HG03066 (cell line): Measurements from ENCODE around the gene GATC.
A peak's percentile ranks its signal among the peaks of the same experiment; 100 is the strongest.

ENCODE experiments used
- ATAC-seq: cut with Tn5 transposase; IDR thresholded peaks from one replicate; pipeline ENCODE4 v1.9.1; 2021; ENCODE audit warnings: low read depth; ENCODE audit not compliant: unreplicated experiment

Gene GATC

GRCh38 chr12:120445911-120446843 lies at the start of gene GATC, which contains the start of gene TRIAP1:
Gene GATC (plus strand): TSS chr12:120446444. CDS start chr12:120446481, 37 bp downstream.
Gene TRIAP1 (minus strand): TSS chr12:120446384. CDS start chr12:120446372, 12 bp downstream.
- peak; percentile 86 for ATAC-seq

GRCh38 chr12:120397824-120398540 lies 48.3 kb upstream of the GATC start:
- ATAC-seq, result no peak

GRCh38 chr12:120399531-120399930 lies 46.7 kb upstream of the GATC start:
- no peak for ATAC-seq

GRCh38 chr12:120402217-120402616 lies 44.0 kb upstream of the GATC start:
- ATAC-seq, result no peak

- ATAC-seq, result no peak
Measured at GRCh38 chr12:120403869-120404268, 42.4 kb upstream of the GATC start.

- ATAC-seq, result no peak
Measured at GRCh38 chr12:120404271-120404670, 42.0 kb upstream of the GATC start.

- ATAC-seq, result no peak
Measured at GRCh38 chr12:120406069-120406468, 40.2 kb upstream of the GATC start.

- no peak for ATAC-seq
Measured at GRCh38 chr12:120406553-120406952, 39.7 kb upstream of the GATC start.

GRCh38 chr12:120408771-120409170 lies 37.5 kb upstream of the GATC start:
- no peak for ATAC-seq

GRCh38 chr12:120412421-120412820 lies 33.8 kb upstream of the GATC start:
- no peak for ATAC-seq

- ATAC-seq, result no peak
Measured at GRCh38 chr12:120413901-120414695, 32.1 kb upstream of the GATC start.

- ATAC-seq, result no peak
Measured at GRCh38 chr12:120416490-120417216, 29.6 kb upstream of the GATC start.

GRCh38 chr12:120417917-120418580 lies 28.2 kb upstream of the GATC start:
- no peak for ATAC-seq

GRCh38 chr12:120421701-120422100 lies 24.5 kb upstream of the GATC start:
- ATAC-seq, result no peak

- no peak for ATAC-seq
Measured at GRCh38 chr12:120422892-120423456, 23.3 kb upstream of the GATC start.

- ATAC-seq, result no peak
Measured at GRCh38 chr12:120425797-120426196, 20.4 kb upstream of the GATC start.

- no peak for ATAC-seq
Measured at GRCh38 chr12:120428597-120429229, 17.5 kb upstream of the GATC start.

GRCh38 chr12:120429368-120429767 lies 16.9 kb upstream of the GATC start:
- ATAC-seq, result no peak
